GM19395 (cell line): Measurements from ENCODE around the gene PPFIBP1.
"Not testable (repeated sequence)": the region's sequence is repeated elsewhere in the genome, so short reads cannot be mapped to it uniquely, and the experiment has no call there.

Experiments
- ATAC-seq: cut with Tn5 transposase; IDR thresholded peaks from one replicate; pipeline ENCODE4 v1.9.1; 2021; ENCODE audit warnings: mild to moderate bottlenecking, moderate library complexity; ENCODE audit not compliant: unreplicated experiment

PPFIBP1 gene

DNA sequence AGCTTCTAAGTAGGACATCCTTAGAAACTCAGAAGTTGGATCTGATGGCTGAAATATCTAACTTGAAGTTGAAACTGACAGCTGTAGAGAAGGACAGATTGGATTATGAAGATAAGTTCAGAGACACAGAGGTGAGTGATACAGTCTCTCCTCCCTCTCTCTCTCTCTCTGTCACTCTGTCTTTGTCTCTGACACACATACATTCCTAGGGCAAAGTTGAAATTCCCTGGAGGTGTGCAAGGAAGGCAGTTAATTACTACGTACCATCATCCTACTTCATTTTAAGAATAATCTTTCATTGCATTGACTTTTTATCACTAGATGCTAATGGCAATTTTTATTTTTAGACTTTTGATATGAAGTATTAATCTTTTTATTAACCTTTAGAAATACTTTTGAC, 126.0 kb downstream of the PPFIBP1 start:
- no peak for ATAC-seq

DNA sequence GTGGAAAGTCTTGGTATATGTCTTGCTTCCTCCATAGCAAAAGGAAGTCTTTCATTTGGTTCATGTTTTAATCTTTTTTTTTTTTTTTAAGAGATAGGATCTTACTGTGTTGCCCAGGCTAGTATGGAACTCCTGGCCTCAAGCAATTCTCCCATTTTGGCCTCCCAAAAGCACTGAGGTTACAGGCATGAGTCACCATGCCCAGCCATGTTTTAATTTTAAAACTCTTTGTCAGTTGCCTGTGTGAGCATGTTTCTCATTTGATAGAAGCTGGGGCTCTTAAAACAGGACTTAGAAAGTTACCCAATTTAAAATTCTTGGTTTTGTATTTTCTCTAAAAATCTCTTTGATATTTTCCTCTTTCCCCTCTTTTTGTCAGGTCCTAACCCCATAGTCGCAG, 127.2 kb downstream of the PPFIBP1 start:
- no peak for ATAC-seq

DNA sequence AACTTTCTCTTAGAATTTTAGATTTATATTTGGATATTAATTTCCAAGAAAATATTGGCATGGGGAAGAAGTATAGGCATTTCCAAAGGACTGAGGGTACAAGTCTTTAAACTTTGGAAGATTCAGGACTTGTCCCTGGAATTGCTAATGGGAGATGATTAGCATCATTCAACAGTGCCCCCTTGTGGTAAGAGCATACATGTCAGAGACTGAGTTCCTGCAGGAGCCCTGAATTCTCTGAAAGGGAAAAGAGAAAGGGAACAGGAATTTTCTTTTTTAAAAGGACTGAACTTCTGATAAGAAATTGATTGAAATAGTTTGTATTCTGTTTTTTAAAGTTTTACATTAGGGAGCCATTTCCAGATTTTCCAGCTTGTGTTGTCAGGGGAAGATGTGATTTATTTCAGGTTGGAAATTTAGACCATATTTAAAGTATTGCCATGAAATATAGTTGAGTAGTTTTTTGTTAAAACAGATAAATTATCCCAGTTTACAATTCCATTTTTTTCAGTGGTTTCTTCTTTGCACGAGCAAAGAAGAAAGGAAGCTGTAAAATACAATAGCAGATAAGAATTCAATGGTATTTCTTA, 128.3 kb downstream of the PPFIBP1 start:
- ATAC-seq, result no peak

DNA sequence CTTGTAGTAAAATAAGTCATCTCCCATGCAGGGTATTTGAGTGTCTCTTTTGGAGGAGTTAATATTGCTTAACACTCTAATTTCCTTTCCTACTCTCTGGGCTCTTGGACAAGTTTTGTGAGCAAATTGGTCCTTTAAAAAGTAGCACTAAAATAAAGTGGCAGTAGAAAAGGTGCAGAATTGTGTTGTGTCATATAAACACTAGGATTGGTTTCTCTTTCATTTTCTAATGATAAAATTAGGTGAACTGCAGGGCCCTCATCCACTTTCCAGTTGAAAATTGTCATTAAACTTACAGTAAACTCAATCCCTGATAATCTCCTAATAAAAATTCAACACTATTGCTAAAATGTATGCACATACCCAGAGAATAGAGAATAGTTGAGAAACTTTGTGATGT, 129.7 kb downstream of the PPFIBP1 start:
- no peak for ATAC-seq

DNA sequence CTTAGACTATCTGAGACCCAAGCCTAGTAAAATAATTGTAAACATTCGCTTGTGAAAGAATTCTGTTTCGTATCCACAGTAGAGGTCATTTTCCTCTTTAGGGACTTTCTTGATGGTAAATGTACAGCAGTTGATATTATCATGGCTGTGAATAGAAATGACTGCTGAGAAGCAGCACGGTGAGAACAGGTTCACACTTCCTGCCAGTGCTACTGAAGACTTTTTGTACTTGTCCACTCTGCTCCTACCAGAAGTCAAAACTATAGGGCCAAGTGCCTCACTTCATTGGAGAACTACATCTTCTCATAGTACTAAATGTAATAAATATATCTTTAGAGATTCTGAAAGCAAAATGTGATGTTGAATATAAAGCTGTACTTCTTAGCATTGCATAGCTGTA, 131.5 kb downstream of the PPFIBP1 start:
- not testable (repeated sequence) for ATAC-seq

- no peak for ATAC-seq
These were observed 133.3 kb downstream of the PPFIBP1 start for GRCh38 chr12:27657296-27657695.

- no peak for ATAC-seq
These were observed 141.7 kb downstream of the PPFIBP1 start for GRCh38 chr12:27665704-27666103.

DNA sequence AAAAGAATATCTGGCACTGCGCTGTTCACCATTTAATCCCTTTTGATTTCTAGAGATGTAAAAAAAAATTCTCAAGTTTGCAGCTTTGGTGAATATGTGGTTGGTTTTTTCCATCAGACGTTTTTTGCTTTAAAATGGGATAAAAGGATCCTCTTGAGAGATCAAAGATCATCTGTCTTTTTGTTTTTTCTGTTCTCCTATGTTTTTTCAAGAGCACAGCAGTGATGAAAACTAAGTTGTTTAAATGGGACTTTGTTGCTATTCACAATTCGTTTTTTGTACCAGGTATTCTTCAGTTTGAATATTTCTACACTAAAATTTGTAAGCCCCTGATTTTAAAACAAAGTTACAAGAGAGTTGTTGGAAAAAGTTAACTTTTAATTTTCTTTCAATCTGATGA, 142.5 kb downstream of the PPFIBP1 start:
- no peak for ATAC-seq

- ATAC-seq, result no peak
These were observed 143.5 kb downstream of the PPFIBP1 start for GRCh38 chr12:27667540-27667939.

DNA sequence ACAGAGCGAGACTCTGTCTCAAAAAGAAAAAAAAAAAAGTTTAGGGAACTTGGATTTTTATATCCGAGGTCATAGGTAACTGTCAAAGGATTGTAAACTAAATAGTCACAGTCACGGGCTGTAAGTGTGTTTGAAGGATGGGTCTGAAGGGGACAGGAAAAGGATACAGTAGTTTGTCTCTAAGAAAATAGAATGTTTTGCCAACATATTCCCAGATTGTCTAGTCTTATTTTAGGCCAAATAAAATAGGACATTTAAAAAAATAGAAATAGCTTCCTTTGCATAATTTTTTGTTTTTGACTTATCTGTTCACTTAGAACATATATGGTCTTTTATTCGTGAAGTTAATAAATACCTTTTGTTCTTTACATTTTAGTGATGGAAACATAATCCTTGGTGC, 148.0 kb downstream of the PPFIBP1 start:
- no peak for ATAC-seq

DNA sequence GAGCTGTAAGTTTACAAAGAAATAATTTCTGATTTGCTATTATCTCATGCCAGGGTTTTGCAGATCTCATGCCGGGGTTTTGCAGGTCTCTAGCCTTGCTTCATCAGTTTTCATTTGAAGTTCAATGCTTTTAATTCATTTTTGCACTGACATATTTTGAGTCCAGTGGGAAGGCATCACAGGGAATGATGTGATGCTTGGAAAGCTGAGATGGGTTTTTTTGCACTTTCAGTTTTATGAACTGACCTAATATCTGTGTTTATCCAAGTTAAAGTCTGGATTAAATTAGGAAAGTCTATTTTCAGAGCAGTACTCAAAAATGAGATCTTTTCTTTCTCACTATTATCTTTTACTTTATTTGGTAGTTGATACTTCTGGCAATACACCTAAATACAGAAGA, 148.6 kb downstream of the PPFIBP1 start:
- no peak for ATAC-seq

DNA sequence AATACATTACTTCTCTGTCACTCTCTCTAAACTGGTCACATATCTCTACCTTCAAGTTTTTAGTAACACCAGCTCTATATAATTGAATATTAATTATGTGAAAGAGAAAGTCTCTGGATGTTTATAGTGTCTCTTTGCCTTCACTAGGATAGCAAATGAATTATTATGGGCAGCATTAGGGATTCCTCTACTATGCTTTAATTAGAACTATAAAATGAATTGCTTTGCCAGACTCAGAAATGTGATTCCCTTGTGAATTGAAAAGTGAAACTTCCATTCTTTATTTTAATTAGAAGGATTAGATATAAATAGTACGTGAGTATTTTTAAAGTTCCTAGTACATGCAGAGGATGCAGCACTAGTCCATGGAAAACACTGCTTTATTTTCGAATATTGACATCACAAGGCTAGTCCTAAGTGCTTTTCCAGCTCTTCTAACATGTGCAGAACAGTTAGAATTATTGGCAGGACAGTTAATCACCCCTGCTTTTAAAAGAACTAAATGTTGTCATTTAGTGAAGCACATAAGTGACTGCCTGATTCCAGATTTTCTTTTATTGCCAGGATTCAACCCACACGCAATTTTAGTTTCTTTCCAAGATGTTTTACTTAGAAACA, 149.2 kb downstream of the PPFIBP1 start:
- no peak for ATAC-seq

- no peak for ATAC-seq
These were observed 151.0 kb downstream of the PPFIBP1 start for GRCh38 chr12:27674989-27675388.

DNA sequence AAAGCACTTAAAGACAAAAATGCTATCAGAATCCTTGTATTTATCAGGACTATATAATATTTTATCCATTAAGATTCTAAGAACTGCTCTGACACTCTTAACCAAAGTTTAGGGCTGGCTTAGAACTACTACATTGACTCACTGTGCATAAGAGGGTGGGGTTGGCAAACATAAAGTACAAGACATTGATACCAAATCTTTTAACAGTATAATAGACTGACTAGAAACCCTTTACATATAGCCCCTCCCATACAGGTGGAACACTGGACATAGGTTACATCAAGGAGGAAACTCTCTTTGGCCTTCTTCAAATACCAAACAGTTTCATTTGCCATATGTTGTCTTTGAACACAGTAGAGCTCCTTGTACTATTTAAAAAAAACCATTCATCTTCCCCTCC, 156.6 kb downstream of the PPFIBP1 start:
- no peak for ATAC-seq

- no peak for ATAC-seq
These were observed 158.5 kb downstream of the PPFIBP1 start for GRCh38 chr12:27682534-27682933.

GRCh38 chr12:27685274-27685673, 161.3 kb downstream of the PPFIBP1 start:
- no peak for ATAC-seq

DNA sequence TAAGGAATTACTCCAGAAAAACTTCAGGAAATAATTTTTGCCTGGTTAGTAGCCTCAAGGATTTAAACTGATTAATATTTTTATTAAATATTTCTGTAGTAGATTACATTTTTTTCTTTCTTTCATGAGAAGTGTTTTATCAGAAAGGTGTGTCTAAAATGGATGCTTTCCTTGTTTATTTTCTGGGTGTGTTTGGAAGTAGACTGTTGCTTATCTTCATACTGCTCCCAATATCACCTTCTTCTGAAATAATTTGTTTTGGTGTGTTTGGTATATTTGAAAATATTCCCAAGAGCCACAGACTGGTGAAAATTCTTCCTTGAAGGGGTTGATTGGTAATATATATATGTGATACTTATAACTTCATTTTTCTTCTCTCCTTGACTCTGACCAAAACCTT, 162.1 kb downstream of the PPFIBP1 start:
- ATAC-seq, result no peak

DNA sequence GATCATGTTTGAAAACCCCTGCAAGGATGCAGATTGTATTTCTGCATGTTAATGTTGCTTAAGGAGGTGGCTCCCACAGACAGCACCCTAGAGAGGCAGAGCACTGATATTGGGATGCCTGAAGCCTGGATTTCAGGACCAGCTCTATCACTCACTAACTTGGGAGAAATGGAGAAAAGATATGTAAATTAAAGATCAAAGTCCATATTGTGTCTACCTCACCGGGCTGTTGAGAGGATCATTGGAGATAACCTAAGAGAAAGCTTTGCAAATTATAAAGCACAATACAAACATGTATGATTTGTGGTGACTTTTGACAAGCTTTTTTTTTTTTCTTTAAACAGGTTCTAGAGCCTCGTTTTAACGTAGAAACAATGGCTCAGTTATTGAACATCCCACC, 164.7 kb downstream of the PPFIBP1 start:
- ATAC-seq, result no peak

DNA sequence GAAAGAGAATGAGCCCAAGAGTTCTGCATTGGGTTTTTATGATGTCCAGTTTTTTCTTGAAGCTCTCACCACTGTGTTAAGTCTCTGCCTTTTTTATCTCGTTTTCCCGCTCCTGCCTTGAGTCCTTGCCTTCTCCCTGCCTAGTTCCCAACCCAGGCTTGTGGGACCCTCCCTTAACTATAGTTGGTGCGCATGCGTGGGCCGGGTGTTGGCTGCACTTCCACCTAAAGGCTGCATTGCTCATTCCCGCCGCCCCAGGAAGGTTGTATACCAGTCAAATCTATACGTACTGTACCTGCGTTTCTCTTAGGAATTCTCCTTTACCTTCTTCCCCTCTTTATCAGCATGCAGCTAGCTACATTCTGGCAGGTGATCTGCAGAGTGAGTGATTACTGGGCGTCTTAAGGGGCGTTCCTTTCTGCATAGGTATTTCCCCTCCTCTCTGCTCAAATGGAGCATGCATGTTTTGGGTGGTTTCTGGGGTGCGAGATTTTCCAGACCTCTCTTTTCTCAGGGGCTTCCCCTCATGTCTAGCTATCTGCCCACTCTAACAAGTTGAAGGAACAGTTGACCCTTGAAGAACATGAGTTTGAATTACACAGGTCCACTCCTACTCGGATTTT, 165.7 kb downstream of the PPFIBP1 start:
- no peak for ATAC-seq

DNA sequence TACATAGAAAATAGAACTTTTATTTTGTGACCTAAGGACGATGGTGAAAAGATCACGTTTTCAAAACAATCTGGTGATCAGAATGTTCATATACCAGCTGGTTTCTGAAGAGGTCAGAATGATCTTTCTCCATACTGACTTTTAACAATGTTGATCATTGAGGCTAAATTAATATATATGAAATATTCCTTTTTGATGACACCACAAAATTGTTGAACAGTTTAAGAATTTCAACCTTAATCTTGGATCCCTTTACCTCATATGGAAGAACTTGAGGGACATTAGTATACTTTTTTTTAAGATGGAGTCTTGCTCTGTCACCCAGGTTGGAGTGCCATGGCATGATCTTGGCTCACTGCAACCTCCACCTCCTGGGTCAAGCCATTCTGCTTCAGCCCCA, 169.4 kb downstream of the PPFIBP1 start:
- ATAC-seq, result no peak

DNA sequence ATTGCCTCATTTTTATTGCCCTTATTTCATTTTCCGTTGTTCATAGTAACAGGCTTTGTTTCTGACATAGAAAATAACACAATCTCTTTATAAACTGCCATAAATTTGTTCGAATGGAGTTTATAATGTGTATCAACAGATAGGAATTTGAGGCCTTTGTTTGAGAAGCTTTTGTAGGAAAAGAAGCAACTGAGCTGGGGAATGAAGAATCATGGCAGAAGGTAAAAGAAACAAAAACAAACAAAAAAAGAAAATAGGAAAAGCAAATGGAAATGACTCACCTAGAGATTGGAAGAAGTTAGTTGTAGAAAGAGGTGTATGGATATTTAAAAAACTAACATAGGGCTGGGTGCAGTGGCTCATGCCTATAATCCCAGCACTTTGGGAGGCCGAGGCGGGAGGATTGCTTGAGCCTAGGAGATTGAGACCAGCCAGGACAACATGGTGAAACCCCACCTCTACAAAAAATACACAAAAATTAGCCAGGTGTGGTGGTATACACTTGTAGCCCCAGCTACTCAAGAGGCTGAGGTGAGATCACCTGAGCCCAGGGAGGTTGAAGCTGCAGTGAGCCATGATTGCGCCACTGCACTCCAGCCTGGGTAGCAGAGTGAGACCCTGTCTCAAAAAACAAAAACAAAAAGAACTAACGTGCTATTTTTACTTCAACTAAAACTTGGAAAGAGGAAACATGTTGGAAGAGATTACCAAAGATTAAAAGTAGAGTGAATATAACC, 171.7 kb downstream of the PPFIBP1 start:
- no peak for ATAC-seq

DNA sequence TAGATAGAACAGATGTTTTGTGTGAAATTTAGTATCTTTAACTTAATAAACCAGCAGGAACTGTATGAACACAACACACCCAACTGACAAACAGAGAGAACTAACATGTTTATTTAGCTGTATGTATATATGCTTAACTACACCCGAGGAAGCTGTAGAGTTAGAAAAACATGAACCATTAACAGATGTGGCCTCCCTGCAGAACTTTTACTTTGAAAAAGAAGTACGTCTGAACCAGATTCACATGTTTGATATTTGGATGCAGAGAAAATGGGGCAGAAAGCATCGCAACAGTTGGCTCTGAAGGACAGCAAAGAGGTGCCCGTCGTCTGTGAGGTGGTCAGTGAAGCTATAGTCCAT, 172.3 kb downstream of the PPFIBP1 start, which contains the start of gene REP15:
Gene REP15, plus strand, starts transcription at position 155 of the 360 bp plus-strand sequence. Its CDS starts 116 bp downstream, at position 271.
- ATAC-seq, result no peak
